ENCODE measurements around the gene MAP6. TPM values are rescaled to one million over a fixed set of nuclear protein-coding genes. Genes with fewer than 3 reads are reported as not detected.
A peak's percentile ranks its signal among the peaks of the same experiment; 100 is the strongest.

MAP6 gene
- total and polyA plus RNA-seq, 9 of the 15 experiments (the other 6 are each of a cell fraction or from before 2014, with no cell fraction given), result not detected

DNA sequence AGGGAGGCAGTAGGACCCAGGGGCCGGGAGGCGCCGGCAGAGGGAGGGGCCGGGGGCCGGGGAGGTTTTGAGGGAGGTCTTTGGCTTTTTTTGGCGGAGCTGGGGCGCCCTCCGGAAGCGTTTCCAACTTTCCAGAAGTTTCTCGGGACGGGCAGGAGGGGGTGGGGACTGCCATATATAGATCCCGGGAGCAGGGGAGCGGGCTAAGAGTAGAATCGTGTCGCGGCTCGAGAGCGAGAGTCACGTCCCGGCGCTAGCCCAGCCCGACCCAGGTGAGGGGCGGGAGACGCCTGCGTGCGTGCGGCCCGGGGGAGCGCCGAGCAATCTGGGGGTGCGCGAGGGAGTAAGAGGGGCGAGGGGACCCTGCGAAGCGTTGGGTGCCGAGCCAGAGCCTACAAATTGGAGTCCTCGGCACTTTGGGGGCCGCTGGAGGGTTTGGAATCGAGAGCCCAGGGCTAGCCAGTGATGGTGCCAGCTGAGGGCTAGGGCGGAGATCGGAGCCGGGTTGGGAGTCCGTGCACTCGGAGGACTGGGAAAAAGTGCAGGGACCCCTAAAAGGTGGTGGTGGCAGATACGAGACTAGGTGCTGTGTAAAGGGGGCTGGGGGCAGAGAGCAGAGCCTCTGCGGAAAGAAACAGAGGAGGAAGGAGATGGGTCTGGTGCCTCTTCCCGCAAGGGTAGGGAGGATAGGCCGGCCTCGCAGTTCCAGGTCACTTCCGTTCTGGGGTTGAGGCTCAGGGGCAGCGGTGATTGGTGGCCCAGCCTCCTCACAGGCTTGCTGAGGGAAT is 106.6 kb downstream of the MAP6 start, which contains the start of gene SERPINH1 (continued):
- TF ChIP-seq CBFA2T2 (conservative IDR thresholded peaks at IDR 0.05) (no peak), ZFX (CRISPR knock-in tag; IDR thresholded peaks at IDR 0.05) (peak; percentile 75), NCOR1 (IDR thresholded peaks at IDR 0.05) (peak; percentile 6; the same call in 1 of the 2 replicates), SMAD3 (CRISPR knock-in tag; conservative IDR thresholded peaks at IDR 0.05) (peak; percentile 3; the same call in 1 of the 2 replicates), ZNF232 (CRISPR knock-in tag; IDR thresholded peaks at IDR 0.05) (no peak), ZBED1 (IDR thresholded peaks at IDR 0.05) (peak; percentile 80), ZNF589 (CRISPR knock-in tag; IDR thresholded peaks at IDR 0.05; ENCODE audit: low read depth) (0 out of 2 replicates have a peak, but pooled peaks have one; percentile 54), MIER1 (IDR thresholded peaks at IDR 0.05; ENCODE audit: low read depth) (no peak)
- TF ChIP-seq, protein P1, sequence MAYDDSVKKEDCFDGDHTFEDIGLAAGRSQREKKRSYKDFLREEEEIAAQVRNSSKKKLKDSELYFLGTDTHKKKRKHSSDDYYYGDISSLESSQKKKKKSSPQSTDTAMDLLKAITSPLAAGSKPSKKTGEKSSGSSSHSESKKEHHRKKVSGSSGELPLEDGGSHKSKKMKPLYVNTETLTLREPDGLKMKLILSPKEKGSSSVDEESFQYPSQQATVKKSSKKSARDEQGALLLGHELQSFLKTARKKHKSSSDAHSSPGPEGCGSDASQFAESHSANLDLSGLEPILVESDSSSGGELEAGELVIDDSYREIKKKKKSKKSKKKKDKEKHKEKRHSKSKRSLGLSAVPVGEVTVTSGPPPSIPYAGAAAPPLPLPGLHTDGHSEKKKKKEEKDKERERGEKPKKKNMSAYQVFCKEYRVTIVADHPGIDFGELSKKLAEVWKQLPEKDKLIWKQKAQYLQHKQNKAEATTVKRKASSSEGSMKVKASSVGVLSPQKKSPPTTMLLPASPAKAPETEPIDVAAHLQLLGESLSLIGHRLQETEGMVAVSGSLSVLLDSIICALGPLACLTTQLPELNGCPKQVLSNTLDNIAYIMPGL (CRISPR knock-in tag; IDR thresholded peaks at IDR 0.05), result 0 out of 2 replicates have a peak, but pooled peaks have one; percentile 8
- TF ChIP-seq, protein P2, sequence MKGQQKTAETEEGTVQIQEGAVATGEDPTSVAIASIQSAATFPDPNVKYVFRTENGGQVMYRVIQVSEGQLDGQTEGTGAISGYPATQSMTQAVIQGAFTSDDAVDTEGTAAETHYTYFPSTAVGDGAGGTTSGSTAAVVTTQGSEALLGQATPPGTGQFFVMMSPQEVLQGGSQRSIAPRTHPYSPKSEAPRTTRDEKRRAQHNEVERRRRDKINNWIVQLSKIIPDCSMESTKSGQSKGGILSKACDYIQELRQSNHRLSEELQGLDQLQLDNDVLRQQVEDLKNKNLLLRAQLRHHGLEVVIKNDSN (CRISPR knock-in tag; IDR thresholded peaks at IDR 0.05), result no peak

All from K562 (cell line).